ENCODE results near the gene MPP2. TPM values are rescaled to one million over a fixed set of nuclear protein-coding genes. Genes with fewer than 3 reads are reported as not detected.
A peak's percentile ranks its signal among the peaks of the same experiment; 100 is the strongest.

Gene MPP2
- total and polyA plus RNA-seq, 2 of the 13 experiments (the other 11 are each of a cell fraction or from before 2014, with no cell fraction given) = 0.20 to 1.7 TPM

- POLR2A ChIA-PET = interaction anchor here (0.5 to 1.5 kb wide), 3 partner anchors 56 to 731 kb away, joined by 3 to 7 read pairs (median 3); partner anchors contain the start of gene DUSP3
- TF ChIP-seq ZNF264 (CRISPR knock-in tag; IDR thresholded peaks at IDR 0.05) = no peak
- TF ChIP-seq ZNF7 (CRISPR knock-in tag; IDR thresholded peaks at IDR 0.05) = no peak
- peak; percentile 30; the same call in 1 of the 2 replicates for TF ChIP-seq ETV5 (CRISPR knock-in tag; IDR thresholded peaks at IDR 0.05; ENCODE audit: borderline replicate concordance)
- TF ChIP-seq ZNF331 (CRISPR knock-in tag; IDR thresholded peaks at IDR 0.05) = peak; percentile 74
- TF ChIP-seq SMAD1 (CRISPR knock-in tag; IDR thresholded peaks at IDR 0.05; ENCODE audit: borderline replicate concordance, low read depth) = 0 out of 2 replicates have a peak, but pooled peaks have one; percentile 38
- no peak for TF ChIP-seq ZNF17 (CRISPR knock-in tag; IDR thresholded peaks at IDR 0.05)
- peak; percentile 75; the same call in 1 of the 2 replicates for TF ChIP-seq ZNF768 (CRISPR knock-in tag; IDR thresholded peaks at IDR 0.05)
- TF ChIP-seq MED13 (CRISPR knock-in tag; IDR thresholded peaks at IDR 0.05) = no peak
- no peak for TF ChIP-seq SOX6 (IDR thresholded peaks at IDR 0.05)
- TF ChIP-seq SOX6 (CRISPR knock-in tag; IDR thresholded peaks at IDR 0.05) = peak; percentile 37; the same call in 1 of the 2 replicates
- TF ChIP-seq ZNF782 (CRISPR knock-in tag; IDR thresholded peaks at IDR 0.05; ENCODE audit: borderline replicate concordance) = no peak
- no peak for TF ChIP-seq ZNF484 (CRISPR knock-in tag; IDR thresholded peaks at IDR 0.05; ENCODE audit: borderline replicate concordance, low read depth)
- no peak for TF ChIP-seq ZNF883 (CRISPR knock-in tag; IDR thresholded peaks at IDR 0.05; ENCODE audit: not compliant biosample characterization)
- TF ChIP-seq KAT7 (CRISPR knock-in tag; IDR thresholded peaks at IDR 0.05; ENCODE audit: borderline replicate concordance) = no peak
- no peak for TF ChIP-seq IRX3 (CRISPR knock-in tag; IDR thresholded peaks at IDR 0.05; ENCODE audit: borderline replicate concordance, low read depth)
- peak; percentile 47; the same call in 1 of the 2 replicates for TF ChIP-seq ZGPAT (CRISPR knock-in tag; IDR thresholded peaks at IDR 0.05)
- TF ChIP-seq ARID5B (CRISPR knock-in tag; IDR thresholded peaks at IDR 0.05) = peak; percentile 48; the same call in 1 of the 2 replicates
- TF ChIP-seq RBM22 (optimal IDR thresholded peaks at IDR 0.05; ENCODE audit: low read length) = no peak
- TF ChIP-seq ZNF652 (CRISPR knock-in tag; IDR thresholded peaks at IDR 0.05; ENCODE audit: borderline replicate concordance, low read depth) = 0 out of 2 replicates have a peak, but pooled peaks have one; percentile 22
Measured at GRCh38 chr17:43846221-43846712, 61.1 kb downstream of the MPP2 start.

More at GRCh38 chr17:43846221-43846712, 61.1 kb downstream of the MPP2 start:
- peaks cover 4 to 38% of the 10 kb centered on the region in 2 experiments for H3K27me3 ChIP-seq (ENCODE audit: control insufficient read depth in 1 of 2, insufficient read depth in 2 of 2, low read length in 2 of 2)
- in situ Hi-C loops (cut with HindIII; ENCODE audit: extremely low pct_ligation_motif_present, low pct_unique_long_range_greater_than_20kb) (loop anchor here (5.0 kb wide), 1 partner anchor 54 kb away; no protein-coding TSS in a partner anchor), intact Hi-C loops (cut with micrococcal nuclease; ENCODE audit: unreplicated experiment) (loop anchor here (1.0 kb wide), 3 partner anchors 56 to 152 kb away; no protein-coding TSS in a partner anchor)
- CTCF ChIA-PET (ENCODE audit: low intra/inter-chr PET ratio, low total read pairs) = interaction anchor here (0.6 to 2.7 kb wide), 5 partner anchors 55 to 152 kb away, joined by 3 to 31 read pairs (median 16); partner anchors contain the start of gene DUSP3
- no peak overlapping the region for H3K4me3 ChIP-seq (replicated peaks in 1 of 3; ENCODE audit: insufficient read depth in 1 of 3, low read depth in 2 of 3, low read length in 3 of 3)
- BruUV-seq (replicated peaks) = no TSS peak
- ATAC-seq = peak; percentile 96
- no peak overlapping the region for H2AFZ ChIP-seq (ENCODE audit: low read length)
- peak; percentile 61 for DNase-seq (ENCODE audit: low spot score)
- H3K36me3 ChIP-seq (replicated peaks in 1 of 2; ENCODE audit: control insufficient read depth in 1 of 2, insufficient read depth in 2 of 2, low read length in 2 of 2) = no peaks in the 10 kb centered on the region
- WGBS (ENCODE audit: low lambda C conversion rate) = 2% methylated on average over 13 of the region's 13 CpGs
- H3K9me3 ChIP-seq (ENCODE audit: low read length) = no peaks in the 10 kb centered on the region
- FAIRE-seq = peak; percentile 76
- H3K4me1 ChIP-seq (ENCODE audit: insufficient read depth, low read length) = peaks cover 8% of the 10 kb centered on the region
- H3K27ac ChIP-seq (ENCODE audit: extremely low read length, insufficient read depth, low read length) = no peak overlapping the region
- H4K20me1 ChIP-seq (ENCODE audit: insufficient read depth, low read length) = no peaks in the 10 kb centered on the region
- peak overlapping the region; percentile 38; the same call in 1 of the 2 replicates for H3K4me2 ChIP-seq (ENCODE audit: low read depth, low read length)
- no peaks in the 10 kb centered on the region for H3K79me2 ChIP-seq (ENCODE audit: insufficient read depth, low read length)
- no peak overlapping the region for H3K9ac ChIP-seq (ENCODE audit: insufficient read depth, low read depth, low read length)

Measured in HepG2 (cell line).